Measurements from ENCODE around the gene BID.

The BID gene

DNA sequence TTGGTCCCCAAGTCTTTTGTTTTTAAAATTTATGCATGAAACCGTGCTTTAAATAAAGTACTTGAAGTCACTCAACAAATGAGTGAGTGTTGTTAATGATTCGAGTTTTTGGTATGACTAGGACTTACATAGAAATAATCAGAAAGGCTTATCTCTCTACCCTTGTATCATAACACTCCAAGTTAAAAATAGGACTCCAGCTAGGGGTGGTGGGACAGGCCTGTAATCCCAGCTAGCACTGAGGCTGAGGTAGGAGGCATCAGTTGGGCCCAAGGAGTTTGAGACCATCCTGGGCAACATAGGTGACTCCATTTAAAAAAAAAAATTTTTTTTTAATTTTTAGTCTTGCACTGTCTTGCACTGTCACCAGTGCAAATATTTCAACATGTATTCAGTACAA lies 80.1 kb downstream of the BID start:
- no peaks in the 10 kb centered on the region for H3K27me3 Mint-ChIP-seq
- no peak overlapping the region for H3K27ac Mint-ChIP-seq
- DNase-seq (ENCODE audit: low spot score in 2 of 2): no peak
- no peaks in the 10 kb centered on the region for H3K9me3 Mint-ChIP-seq
- H3K4me3 Mint-ChIP-seq: no peak overlapping the region
- peaks cover 11% of the 10 kb centered on the region for H3K36me3 Mint-ChIP-seq
- no peaks in the 10 kb centered on the region for H3K4me1 Mint-ChIP-seq
- ATAC-seq (ENCODE audit: low read depth): no peak

DNA sequence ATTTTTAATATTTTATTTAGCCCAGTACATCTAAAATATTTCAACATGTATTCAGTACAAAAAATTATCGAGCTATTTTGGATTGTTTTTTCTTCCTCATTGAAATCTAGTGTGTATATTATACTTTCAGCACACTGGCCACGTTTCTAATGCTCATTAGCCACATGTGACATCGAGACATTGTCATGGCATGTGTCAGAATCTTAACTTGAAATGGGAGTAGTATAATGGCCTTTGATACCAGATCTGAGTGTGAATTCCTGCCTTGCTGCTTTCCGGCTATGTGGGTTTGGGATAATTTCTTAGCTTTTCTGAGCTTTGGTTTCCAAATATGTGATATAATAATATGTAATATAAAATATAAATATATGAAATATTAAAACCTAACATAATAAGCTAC lies 81.4 kb downstream of the BID start:
- Mint-ChIP-seq H3K27ac (no peak overlapping the region), H3K9me3 (no peaks in the 10 kb centered on the region), H3K4me3 (no peak overlapping the region), H3K4me1 (no peaks in the 10 kb centered on the region), H3K36me3 (peaks cover 12% of the 10 kb centered on the region), H3K27me3 (no peaks in the 10 kb centered on the region)
- ATAC-seq (ENCODE audit: low read depth) (no peak), DNase-seq (ENCODE audit: low spot score in 2 of 2) (no peak)

GRCh38 chr22:17684245-17684644 lies 90.0 kb downstream of the BID start:
- DNase-seq (ENCODE audit: low spot score in 2 of 2): no peak
- H3K27me3 Mint-ChIP-seq: no peaks in the 10 kb centered on the region
- peaks cover 6% of the 10 kb centered on the region for H3K4me1 Mint-ChIP-seq
- H3K36me3 Mint-ChIP-seq: peaks cover 2% of the 10 kb centered on the region
- no peak overlapping the region for H3K4me3 Mint-ChIP-seq
- no peaks in the 10 kb centered on the region for H3K9me3 Mint-ChIP-seq
- no peak overlapping the region for H3K27ac Mint-ChIP-seq
- ATAC-seq (ENCODE audit: low read depth): no peak

Data from memory B cell (primary cell).